HUES64 (cell line): ENCODE measurements around the gene ZNF726. TPM values are rescaled to one million over a fixed set of nuclear protein-coding genes. Genes with fewer than 3 reads are reported as not detected.
"Not testable (repeated sequence)": the region's sequence is repeated elsewhere in the genome, so short reads cannot be mapped to it uniquely, and the experiment has no call there.

Experiments used
- H3K27ac ChIP-seq: 2 replicates; pipeline ENCODE4 v1.7.0; 2013; ENCODE audit warnings: low read depth, low read length, inconsistent platforms
- H3K27me3 ChIP-seq: 2 replicates; pipeline ENCODE4 v1.6.1; 2013; ENCODE audit warnings: mild to moderate bottlenecking, low read length; ENCODE audit not compliant: insufficient read depth
- H3K36me3 ChIP-seq: 2 replicates; pipeline ENCODE4 v1.6.1; 2013; ENCODE audit warnings: mild to moderate bottlenecking, low read length; ENCODE audit not compliant: insufficient read depth
- H3K4me1 ChIP-seq: 2 replicates; pipeline ENCODE4 v1.6.1; 2013; ENCODE audit warnings: mild to moderate bottlenecking, low read length, moderate library complexity; ENCODE audit not compliant: insufficient read depth
- H3K4me3 ChIP-seq: 2 replicates; pipeline ENCODE4 v1.5.1; 2013; ENCODE audit warnings: mild to moderate bottlenecking, low read length, moderate library complexity
- H3K9ac ChIP-seq: 2 replicates; pipeline ENCODE4 v1.6.1; 2013; ENCODE audit warnings: mild to moderate bottlenecking, low read depth, low read length
- H3K9me3 ChIP-seq: 2 replicates; pipeline ENCODE4 v1.6.1; 2013; ENCODE audit warnings: low read depth, low read length; ENCODE audit not compliant: insufficient read depth
- WGBS: fragments of 150-250, 120-280 bp; methylation state at CpG from one replicate; pipeline ENCODE4 v1.1.7; 2013; ENCODE audit warnings: missing lambda C conversion rate; 5-methylcytosine and 5-hydroxymethylcytosine counted together
- polyA plus RNA-seq, 2 experiments: library from polyadenylated mRNA; stranded (reverse); fragments of 50-300 nt; gene quantifications; one replicate each; pipeline ENCODE4 v1.2.3, GENCODE V29; 2013

Gene ZNF726
- polyA plus RNA-seq (2013, experiment 1 of 2), result 7.2 TPM
- polyA plus RNA-seq (2013, experiment 2 of 2), result 8.2 TPM

- H3K9me3 ChIP-seq, result peaks cover 17% of the 10 kb centered on the region
- peak within 1 kb of the TSS; percentile 95 for H3K9ac ChIP-seq
- H3K36me3 ChIP-seq, result peaks cover 19% of the 10 kb centered on the region
- H3K4me1 ChIP-seq, result peaks cover 11% of the 10 kb centered on the region
- no peaks in the 10 kb centered on the region for H3K27me3 ChIP-seq
- H3K4me3 ChIP-seq, result peak within 1 kb of the TSS; percentile 89
- WGBS, result 16% methylated on average over 43 of the region's 44 CpGs
- peak within 1 kb of the TSS; percentile 92 for H3K27ac ChIP-seq
Observed at GRCh38 chr19:23914402-23915286, at the start of gene ZNF726. Gene ZNF726, plus strand, starts transcription at chr19:23914886. Its CDS starts 109 bp downstream, at chr19:23914995.

- Histone ChIP-seq H3K27ac (no peak overlapping the region), H3K36me3 (no peaks in the 10 kb centered on the region), H3K27me3 (no peaks in the 10 kb centered on the region), H3K4me1 (no peaks in the 10 kb centered on the region), H3K9ac (no peak overlapping the region), H3K9me3 (peaks cover 71% of the 10 kb centered on the region), H3K4me3 (no peak overlapping the region)
- 88% methylated on average over 4 of the region's 4 CpGs for WGBS
Observed at GRCh38 chr19:23867895-23868294, 46.8 kb upstream of the ZNF726 start.

GRCh38 chr19:23868630-23869029 lies 46.1 kb upstream of the ZNF726 start:
- 93% methylated on average over 3 of the region's 3 CpGs for WGBS
- Histone ChIP-seq H3K9me3 (peaks cover 67% of the 10 kb centered on the region), H3K36me3 (no peaks in the 10 kb centered on the region), H3K27me3 (no peaks in the 10 kb centered on the region), H3K4me1 (no peaks in the 10 kb centered on the region), H3K27ac (no peak overlapping the region), H3K4me3 (no peak overlapping the region), H3K9ac (no peak overlapping the region)

GRCh38 chr19:23872282-23872919 lies 42.3 kb upstream of the ZNF726 start:
- H3K9me3 ChIP-seq, result peaks cover 67% of the 10 kb centered on the region
- no peak overlapping the region for H3K27ac ChIP-seq
- no peaks in the 10 kb centered on the region for H3K36me3 ChIP-seq
- H3K27me3 ChIP-seq, result no peaks in the 10 kb centered on the region
- WGBS, result 68% methylated on average over 1 of the region's 1 CpG
- no peaks in the 10 kb centered on the region for H3K4me1 ChIP-seq
- H3K4me3 ChIP-seq, result no peak overlapping the region
- no peak overlapping the region for H3K9ac ChIP-seq

- no peaks in the 10 kb centered on the region for H3K27me3 ChIP-seq
- no peak overlapping the region for H3K9ac ChIP-seq
- peaks cover 53% of the 10 kb centered on the region for H3K9me3 ChIP-seq
- no peak overlapping the region for H3K4me3 ChIP-seq
- no peaks in the 10 kb centered on the region for H3K36me3 ChIP-seq
- H3K27ac ChIP-seq, result no peak overlapping the region
- WGBS, result 74% methylated on average over 12 of the region's 12 CpGs
- no peaks in the 10 kb centered on the region for H3K4me1 ChIP-seq
Observed at GRCh38 chr19:23876261-23876660, 38.4 kb upstream of the ZNF726 start.

- peaks cover 53% of the 10 kb centered on the region for H3K9me3 ChIP-seq
Observed at GRCh38 chr19:23876756-23877155, 37.9 kb upstream of the ZNF726 start.

GRCh38 chr19:23882493-23882892 lies 32.2 kb upstream of the ZNF726 start:
- no peak overlapping the region for H3K9ac ChIP-seq
- H3K9me3 ChIP-seq, result peaks cover 72% of the 10 kb centered on the region
- H3K36me3 ChIP-seq, result no peaks in the 10 kb centered on the region
- no peak overlapping the region for H3K4me3 ChIP-seq
- H3K4me1 ChIP-seq, result no peaks in the 10 kb centered on the region
- H3K27ac ChIP-seq, result no peak overlapping the region
- no peaks in the 10 kb centered on the region for H3K27me3 ChIP-seq
- 83% methylated on average over 5 of the region's 5 CpGs for WGBS

More at GRCh38 chr19:23876756-23877155, 37.9 kb upstream of the ZNF726 start:
- H3K27me3 ChIP-seq, H3K4me1 ChIP-seq, H3K4me3 ChIP-seq, H3K27ac ChIP-seq, H3K9ac ChIP-seq, H3K36me3 ChIP-seq: not testable (repeated sequence)
- WGBS, result 92% methylated on average over 3 of the region's 3 CpGs

- WGBS, result 87% methylated on average over 2 of the region's 2 CpGs
- H3K9me3 ChIP-seq, result peaks cover 76% of the 10 kb centered on the region
- H3K27me3 ChIP-seq, result no peaks in the 10 kb centered on the region
- H3K36me3 ChIP-seq, result no peaks in the 10 kb centered on the region
- H3K9ac ChIP-seq, result no peak overlapping the region
- H3K4me1 ChIP-seq, result no peaks in the 10 kb centered on the region
- no peak overlapping the region for H3K4me3 ChIP-seq
- H3K27ac ChIP-seq, result no peak overlapping the region
Observed at GRCh38 chr19:23884363-23884762, 30.3 kb upstream of the ZNF726 start.

GRCh38 chr19:23887642-23888041 lies 27.0 kb upstream of the ZNF726 start:
- no peak overlapping the region for H3K4me3 ChIP-seq
- 89% methylated on average over 5 of the region's 5 CpGs for WGBS
- peaks cover 66% of the 10 kb centered on the region for H3K9me3 ChIP-seq
- H3K9ac ChIP-seq, result no peak overlapping the region
- no peaks in the 10 kb centered on the region for H3K27me3 ChIP-seq
- H3K27ac ChIP-seq, result no peak overlapping the region
- no peaks in the 10 kb centered on the region for H3K4me1 ChIP-seq
- H3K36me3 ChIP-seq, result no peaks in the 10 kb centered on the region

GRCh38 chr19:23896096-23896495 lies 18.6 kb upstream of the ZNF726 start:
- H3K9me3 ChIP-seq, result peaks cover 46% of the 10 kb centered on the region
- H3K27ac ChIP-seq, H3K9ac ChIP-seq, H3K36me3 ChIP-seq, H3K27me3 ChIP-seq, H3K4me1 ChIP-seq, H3K4me3 ChIP-seq: not testable (repeated sequence)
- 90% methylated on average over 15 of the region's 15 CpGs for WGBS

GRCh38 chr19:23896912-23897311 lies 17.8 kb upstream of the ZNF726 start:
- Histone ChIP-seq H3K27me3 (no peaks in the 10 kb centered on the region), H3K4me1 (no peaks in the 10 kb centered on the region), H3K36me3 (no peaks in the 10 kb centered on the region), H3K9me3 (peaks cover 54% of the 10 kb centered on the region), H3K27ac (no peak overlapping the region), H3K9ac (no peak overlapping the region), H3K4me3 (no peak overlapping the region)
- WGBS, result 64% methylated on average over 1 of the region's 1 CpG
